IMR-90 (cell line): ENCODE results near the gene ITCH.
"Not testable (repeated sequence)": the region's sequence is repeated elsewhere in the genome, so short reads cannot be mapped to it uniquely, and the experiment has no call there.

Experiments
- CEBPB ChIP-seq: IDR thresholded peaks from 2 replicates; pipeline ENCODE4 v1.6.1; 2012; ENCODE audit warnings: low read depth, low read length, improper control_type of control experiment
- CTCF ChIP-seq: conservative IDR thresholded peaks from 2 replicates; pipeline ENCODE4 v1.5.1; 2012; ENCODE audit warnings: mild to moderate bottlenecking, low read depth, low read length, improper control_type of control experiment
- NFE2L2 ChIP-seq: fragments of 150-350 bp; IDR thresholded peaks from 2 replicates; pipeline ENCODE4 v1.6.1; 2016; ENCODE audit warnings: low read depth, mild to moderate bottlenecking, low read length
- POLR2A ChIP-seq: IDR thresholded peaks from 2 replicates; pipeline ENCODE4 v1.6.1; 2012; ENCODE audit warnings: mild to moderate bottlenecking, low read depth, low read length
- RAD21 ChIP-seq: IDR thresholded peaks from 2 replicates; pipeline ENCODE4 v1.6.1; 2012; ENCODE audit warnings: low read length, improper control_type of control experiment
- RCOR1 ChIP-seq: IDR thresholded peaks from 2 replicates; pipeline ENCODE4 v1.6.1; 2012; ENCODE audit warnings: mild to moderate bottlenecking, low read length, improper control_type of control experiment; ENCODE audit not compliant: insufficient replicate concordance
- SMC3 ChIP-seq: fragments of 150-350 bp; IDR thresholded peaks from 2 replicates; pipeline ENCODE4 v1.6.1; 2016; ENCODE audit warnings: low read depth, mild to moderate bottlenecking, antibody characterized with exemption, low read length, moderate library complexity

- TF ChIP-seq CTCF, POLR2A, NFE2L2, CEBPB, SMC3, RCOR1, RAD21: not testable (repeated sequence)
Measured at GRCh38 chr20:34441423-34441822, 78.3 kb downstream of the ITCH start.
